ENCODE results near the gene PTCD2.

The PTCD2 gene

GRCh38 chr5:72412283-72413055 lies 92.3 kb downstream of the PTCD2 start:
- no peak for DNase-seq

- DNase-seq = no peak
Measured at GRCh38 chr5:72415616-72416325, 95.6 kb downstream of the PTCD2 start.

DNA sequence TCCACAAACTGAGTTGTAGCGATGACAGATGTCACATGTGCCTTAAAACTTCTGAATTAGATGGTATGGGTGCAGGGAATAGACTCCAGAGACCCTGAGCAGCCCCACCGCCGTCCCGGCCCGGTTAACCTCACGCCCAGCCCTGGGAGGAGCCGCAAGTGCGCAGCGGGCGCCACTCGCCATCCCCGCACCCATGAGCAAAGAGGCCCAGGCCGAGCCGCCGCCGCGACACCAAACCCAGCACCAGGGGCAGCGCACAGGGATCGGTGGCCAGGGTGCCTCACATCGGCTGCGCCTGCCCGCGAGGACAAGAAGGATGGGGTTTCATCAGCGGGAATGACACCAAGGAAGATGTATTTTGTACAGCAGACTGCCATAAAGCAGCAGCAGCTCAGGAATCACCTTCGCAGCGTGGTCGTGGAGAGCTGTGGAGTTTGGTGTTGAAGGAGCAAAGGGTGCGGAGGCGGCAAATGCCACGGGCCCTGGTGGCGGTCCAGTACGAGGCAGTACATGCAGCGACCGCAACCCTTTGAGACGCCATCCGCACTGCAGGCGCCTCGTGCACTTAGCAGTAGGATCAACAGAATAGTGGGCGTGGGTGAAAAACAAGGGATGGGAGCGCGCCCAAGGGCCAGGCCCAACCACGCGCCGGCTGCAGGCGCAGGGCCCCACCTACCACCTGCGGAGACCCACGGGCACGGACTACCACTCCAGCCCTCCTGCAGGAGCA lies 97.3 kb downstream of the PTCD2 start:
- DNase-seq = no peak

Measured in anterior cingulate cortex (tissue), 58 donors.